Endothelial cell of umbilical vein (primary cell): Measurements from ENCODE around the gene DCP2. TPM values are rescaled to one million over a fixed set of nuclear protein-coding genes. Genes with fewer than 3 reads are reported as not detected.

Experiments
- BruUV-seq: library from RNA; stranded (reverse); fragments of 400-500 nt; replicated peaks from 2 replicates; lab custom pipeline; 2021; lab: Mats Ljungman, UMichigan
- CTCF ChIA-PET: fragments of 300-600, 350-600 bp; sonication (Branson Sonifier 250); formaldehyde crosslinking; loops from one replicate; lab custom pipeline; 2021; ENCODE audit warnings: antibody characterized with exemption, inconsistent platforms; lab: Charles Lee
- POLR2A ChIA-PET: fragments of 300-600, 350-600 bp; sonication (Branson Sonifier 250); formaldehyde crosslinking; loops from one replicate; lab custom pipeline; 2021; ENCODE audit warnings: antibody characterized with exemption, inconsistent platforms; lab: Charles Lee
- DNase-seq: peaks from one replicate; pipeline ENCODE4 v3.0.0-alpha.2; 2011; ENCODE audit warnings: low read depth, low spot score
- FAIRE-seq: peaks from 2 replicates; lab custom pipeline; 2011; peaks lifted over from hg19 to GRCh38; lab: Jason Lieb, UNC
- H2AFZ ChIP-seq: 2 replicates; pipeline ENCODE4 v1.6.0; 2012; ENCODE audit warnings: low read depth, low read length, control low read depth, inconsistent platforms
- H3K27ac ChIP-seq: 2 replicates; pipeline ENCODE4 v1.5.1; 2011; ENCODE audit warnings: low read depth, mild to moderate bottlenecking, control low read depth, low read length, moderate library complexity; ENCODE audit not compliant: insufficient read depth
- H3K27me3 ChIP-seq, 2 experiments: 2 replicates each; pipeline versions ENCODE4 v1.6.0 to v1.6.1; 2011; ENCODE audit warnings: low read length in 2 of 2, mixed read lengths in 1 of 2; ENCODE audit not compliant: control insufficient read depth in 2 of 2, insufficient read depth in 2 of 2
- H3K36me3 ChIP-seq, 2 experiments: 2 replicates in 1 of 2; 3 replicates in 1 of 2; pipeline ENCODE4 v1.5.1; 2011; ENCODE audit warnings: low read length in 2 of 2, mild to moderate bottlenecking in 1 of 2, moderate library complexity in 1 of 2; ENCODE audit not compliant: control insufficient read depth in 2 of 2, insufficient read depth in 2 of 2; ENCODE audit errors: extremely low read depth in 1 of 2
- H3K4me1 ChIP-seq: 3 replicates; pipeline ENCODE4 v1.5.1; 2011; ENCODE audit warnings: mild to moderate bottlenecking, low read length; ENCODE audit not compliant: control insufficient read depth, insufficient read depth; ENCODE audit errors: extremely low read depth
- H3K4me2 ChIP-seq: 2 replicates; pipeline ENCODE4 v1.6.1; 2011; ENCODE audit warnings: low read length, control low read depth, mixed read lengths; ENCODE audit not compliant: insufficient read depth
- H3K4me3 ChIP-seq, 3 experiments: fragments of 200-600 bp in 1 of 3; sonication (generic), shearing (Covaris generic) in 1 of 3; replicated peaks in 1 of 3; 2 replicates each; pipeline ENCODE4 v1.5.1; 2011 to 2016; ENCODE audit warnings: control low read depth in 3 of 3, low read length in 3 of 3, mild to moderate bottlenecking in 2 of 3, inconsistent platforms in 1 of 3, low read depth in 1 of 3, moderate library complexity in 1 of 3; ENCODE audit not compliant: insufficient read depth in 1 of 3
- H3K79me2 ChIP-seq: 2 replicates; pipeline ENCODE4 v1.6.0; 2012; ENCODE audit warnings: low read length, inconsistent platforms; ENCODE audit not compliant: control insufficient read depth, insufficient read depth
- H3K9ac ChIP-seq: replicated peaks from 2 replicates; pipeline ENCODE3; 2011; ENCODE audit warnings: low read length, control low read depth; ENCODE audit not compliant: insufficient read depth; ENCODE audit errors: extremely low read depth
- H3K9me1 ChIP-seq: replicated peaks from 3 replicates; pipeline ENCODE4 v1.6.0; 2011; ENCODE audit warnings: mild to moderate bottlenecking, low read length; ENCODE audit not compliant: control insufficient read depth, insufficient read depth; ENCODE audit errors: extremely low read depth
- H3K9me3 ChIP-seq: replicated peaks from 2 replicates; pipeline ENCODE4 v1.5.1; 2012; ENCODE audit warnings: low read length, inconsistent platforms; ENCODE audit not compliant: control insufficient read depth, insufficient read depth
- H4K20me1 ChIP-seq: replicated peaks from 2 replicates; pipeline ENCODE3; 2011; ENCODE audit warnings: mild to moderate bottlenecking, low read length; ENCODE audit not compliant: control insufficient read depth, insufficient read depth; ENCODE audit errors: extremely low read depth
- EZH2 ChIP-seq: IDR thresholded peaks from 2 replicates; pipeline ENCODE4 v1.6.1; 2012; ENCODE audit warnings: borderline replicate concordance, low read depth, mild to moderate bottlenecking, moderate library complexity, low read length, inconsistent platforms; ENCODE audit not compliant: severe bottlenecking
- FOS ChIP-seq: IDR thresholded peaks from 2 replicates; pipeline ENCODE4 v1.6.1; 2011; ENCODE audit warnings: mild to moderate bottlenecking, low read length, moderate library complexity, borderline replicate concordance; ENCODE audit not compliant: insufficient read depth
- GATA2 ChIP-seq: IDR thresholded peaks from 2 replicates; pipeline ENCODE4 v1.7.0; 2011; ENCODE audit warnings: low read depth, mild to moderate bottlenecking, moderate library complexity, mixed read lengths, low read length; ENCODE audit not compliant: insufficient read length, insufficient read depth
- MYC ChIP-seq: IDR thresholded peaks from one replicate; pipeline ENCODE4 v1.6.1; 2011; ENCODE audit warnings: mild to moderate bottlenecking, low read depth, low read length
- POLR2AphosphoS5 ChIP-seq: IDR thresholded peaks from 2 replicates; pipeline ENCODE4 v1.6.1; 2012; ENCODE audit warnings: low read depth, mild to moderate bottlenecking, control low read depth, low read length, moderate library complexity; ENCODE audit not compliant: insufficient read depth
- dilution Hi-C: fragments of 300-500 bp; cut with MboI; formaldehyde crosslinking; loops from one replicate; pipeline ENCODE4 v1.15.0; 2019; ENCODE audit warnings: low sequenced_read_pairs; ENCODE audit not compliant: extremely low pct_ligation_motif_present
- intact Hi-C: fragments of 100-400 bp; cut with micrococcal nuclease; formaldehyde crosslinking; loops from one replicate; pipeline ENCODE4 v1.10.0; 2022
- polyA plus RNA-seq, 4 experiments: library from polyadenylated mRNA; depleted of rRNA in 3 of 4; stranded (reverse) in 3 of 4; unstranded in 1 of 4; fragments of >200 nt; gene quantifications; 2 replicates each; pipeline versions ENCODE4 v1.2.1 to v1.2.3, GENCODE V29; 2011 to 2012; ENCODE audit warnings: missing spikeins in 1 of 4
- total RNA-seq: library from RNA; stranded (reverse); gene quantifications from 2 replicates; pipeline ENCODE4 v1.2.3, GENCODE V29; 2021
- TF ChIP-seq, protein P1 (sequence below): IDR thresholded peaks from 2 replicates; pipeline ENCODE4 v1.6.1; 2011; ENCODE audit not compliant: insufficient read depth, insufficient read length
- TF ChIP-seq, protein P2 (sequence below), 2 donors: IDR thresholded peaks; 1 replicate in 1 of 2; 2 replicates in 1 of 2; pipeline ENCODE4 v1.5.1; 2011; ENCODE audit warnings: low read length in 2 of 2, mild to moderate bottlenecking in 2 of 2, moderate library complexity in 2 of 2, control low read depth in 1 of 2, inconsistent platforms in 1 of 2, low read depth in 1 of 2; ENCODE audit not compliant: insufficient read depth in 1 of 2; ENCODE audit errors: extremely low read depth in 1 of 2

DCP2 gene
- total and polyA plus RNA-seq, 2 donors (not counting 3 experiments of a cell fraction or from before 2014, with no cell fraction given), result 11.3 to 60.0 TPM

DNA sequence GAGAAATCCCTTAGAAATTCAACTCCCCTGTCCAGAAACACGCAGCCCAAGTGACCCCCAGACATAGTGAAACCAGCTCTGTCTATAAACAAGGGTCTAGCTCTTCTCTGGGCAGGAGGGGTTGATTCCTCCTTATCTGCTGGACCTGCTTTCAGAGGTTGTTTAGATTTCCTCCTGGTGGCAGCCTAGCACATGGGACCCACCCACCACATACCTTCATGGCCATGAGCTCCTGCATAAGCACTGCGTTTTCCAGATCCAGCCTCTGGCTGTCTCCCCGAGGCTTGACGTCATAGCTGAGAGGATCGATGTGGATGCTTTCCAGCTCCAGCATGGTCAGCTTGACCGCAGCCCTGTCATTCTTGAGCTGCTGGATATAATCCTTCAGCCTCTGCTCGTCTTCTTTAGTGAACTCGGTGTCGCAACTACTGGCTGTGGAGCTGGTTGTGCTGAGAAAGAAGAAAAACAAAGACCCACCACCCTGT lies 77.0 kb downstream of the DCP2 start:
- Histone ChIP-seq H3K9me1 (no peaks in the 10 kb centered on the region), H3K4me3 (no peak overlapping the region), H3K4me1 (peaks cover 24% of the 10 kb centered on the region), H3K27me3 (no peaks in the 10 kb centered on the region), H2AFZ (no peak overlapping the region), H3K9me3 (no peaks in the 10 kb centered on the region), H4K20me1 (no peaks in the 10 kb centered on the region), H3K4me2 (no peak overlapping the region), H3K9ac (no peak overlapping the region), H3K79me2 (no peaks in the 10 kb centered on the region), H3K27ac (no peak overlapping the region), H3K36me3 (peaks cover 0 to 7% of the 10 kb centered on the region in 2 experiments)
- no TSS peak for BruUV-seq
- no peak for FAIRE-seq
- ChIA-PET POLR2A (interaction anchor here (0.6 kb wide), 1 partner anchor 60 kb away, joined by 5 read pairs; no protein-coding TSS in a partner anchor), CTCF (interaction anchor here (3.3 kb wide), 1 partner anchor 9 kb away, joined by 10 read pairs; no protein-coding TSS in a partner anchor)
- dilution Hi-C loops (no loop called here), intact Hi-C loops (no loop called here)
- TF ChIP-seq MYC (no peak), GATA2 (no peak), EZH2 (no peak)
- TF ChIP-seq, protein P1, sequence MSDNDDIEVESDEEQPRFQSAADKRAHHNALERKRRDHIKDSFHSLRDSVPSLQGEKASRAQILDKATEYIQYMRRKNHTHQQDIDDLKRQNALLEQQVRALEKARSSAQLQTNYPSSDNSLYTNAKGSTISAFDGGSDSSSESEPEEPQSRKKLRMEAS, result no peak
- no peak for DNase-seq

DNA sequence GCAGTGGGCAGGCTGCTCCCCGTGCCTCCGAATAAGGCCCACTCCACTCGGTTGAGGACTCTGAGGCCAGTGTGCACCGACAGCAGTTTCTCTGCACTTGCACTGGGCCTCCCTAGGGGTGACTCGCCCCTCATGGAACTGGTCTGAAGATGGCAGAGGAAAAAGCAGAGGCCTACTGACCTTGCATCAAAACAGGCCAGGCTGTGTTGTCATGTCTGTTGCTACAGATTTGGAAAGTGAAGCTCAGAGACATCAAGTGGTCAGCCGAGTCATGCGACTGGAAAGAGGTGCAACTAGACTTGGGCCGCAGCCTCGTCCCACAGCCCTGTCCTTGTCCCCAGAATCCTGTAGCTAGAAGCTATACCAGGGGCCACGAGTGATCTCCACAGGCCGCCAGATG lies 78.3 kb downstream of the DCP2 start:
- Histone ChIP-seq H3K4me2 (no peak overlapping the region), H3K9ac (no peak overlapping the region), H3K4me3 (no peak overlapping the region), H3K79me2 (no peaks in the 10 kb centered on the region), H4K20me1 (no peaks in the 10 kb centered on the region), H3K27me3 (no peaks in the 10 kb centered on the region), H3K9me3 (no peaks in the 10 kb centered on the region), H3K9me1 (no peaks in the 10 kb centered on the region), H3K4me1 (peaks cover 38% of the 10 kb centered on the region), H3K27ac (no peak overlapping the region), H3K36me3 (peaks cover 0 to 3% of the 10 kb centered on the region in 2 experiments), H2AFZ (no peak overlapping the region)
- DNase-seq (no peak), FAIRE-seq (no peak)
- dilution Hi-C loops, result no loop called here
- ChIA-PET POLR2A (no interaction called here), CTCF (no interaction called here)
- intact Hi-C loops, result no loop called here
- TF ChIP-seq FOS (no peak), GATA2 (no peak), EZH2 (no peak), POLR2AphosphoS5 (no peak)
- TF ChIP-seq, protein P2, sequence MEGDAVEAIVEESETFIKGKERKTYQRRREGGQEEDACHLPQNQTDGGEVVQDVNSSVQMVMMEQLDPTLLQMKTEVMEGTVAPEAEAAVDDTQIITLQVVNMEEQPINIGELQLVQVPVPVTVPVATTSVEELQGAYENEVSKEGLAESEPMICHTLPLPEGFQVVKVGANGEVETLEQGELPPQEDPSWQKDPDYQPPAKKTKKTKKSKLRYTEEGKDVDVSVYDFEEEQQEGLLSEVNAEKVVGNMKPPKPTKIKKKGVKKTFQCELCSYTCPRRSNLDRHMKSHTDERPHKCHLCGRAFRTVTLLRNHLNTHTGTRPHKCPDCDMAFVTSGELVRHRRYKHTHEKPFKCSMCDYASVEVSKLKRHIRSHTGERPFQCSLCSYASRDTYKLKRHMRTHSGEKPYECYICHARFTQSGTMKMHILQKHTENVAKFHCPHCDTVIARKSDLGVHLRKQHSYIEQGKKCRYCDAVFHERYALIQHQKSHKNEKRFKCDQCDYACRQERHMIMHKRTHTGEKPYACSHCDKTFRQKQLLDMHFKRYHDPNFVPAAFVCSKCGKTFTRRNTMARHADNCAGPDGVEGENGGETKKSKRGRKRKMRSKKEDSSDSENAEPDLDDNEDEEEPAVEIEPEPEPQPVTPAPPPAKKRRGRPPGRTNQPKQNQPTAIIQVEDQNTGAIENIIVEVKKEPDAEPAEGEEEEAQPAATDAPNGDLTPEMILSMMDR (IDR thresholded peaks at IDR 0.05; ENCODE audit: extremely low read depth in 1 of 2, insufficient read depth in 1 of 2, low read depth in 1 of 2, low read length in 2 of 2), result no peak
- TF ChIP-seq, protein P1, result no peak
- BruUV-seq, result no TSS peak
